ENCODE results near the gene BARHL1.

The BARHL1 gene

GRCh38 chr9:132631280-132631679 lies 48.9 kb downstream of the BARHL1 start:
- no peak overlapping the region for H3K4me3 ChIP-seq (ENCODE audit: control insufficient read depth, low read depth, low read length)
- peak; percentile 11 for TF ChIP-seq CTCF (conservative IDR thresholded peaks at IDR 0.05; ENCODE audit: control insufficient read depth, insufficient read depth, low read depth, low read length)
- DNase-seq (ENCODE audit: low read depth) = peak; percentile 79

- no peak overlapping the region for H3K4me3 ChIP-seq (ENCODE audit: control insufficient read depth, low read depth, low read length)
- DNase-seq (ENCODE audit: low read depth) = no peak
- TF ChIP-seq CTCF (conservative IDR thresholded peaks at IDR 0.05; ENCODE audit: control insufficient read depth, insufficient read depth, low read depth, low read length) = no peak
Observed at GRCh38 chr9:132631685-132632084, 49.3 kb downstream of the BARHL1 start.

- no peak for DNase-seq (ENCODE audit: low read depth)
- no peak for TF ChIP-seq CTCF (conservative IDR thresholded peaks at IDR 0.05; ENCODE audit: control insufficient read depth, insufficient read depth, low read depth, low read length)
Observed at GRCh38 chr9:132632413-132633129, 50.2 kb downstream of the BARHL1 start.

GRCh38 chr9:132634327-132634726 lies 51.9 kb downstream of the BARHL1 start:
- no peak overlapping the region for H3K4me3 ChIP-seq (ENCODE audit: control insufficient read depth, low read depth, low read length)
- DNase-seq (ENCODE audit: low read depth) = no peak
- TF ChIP-seq CTCF (conservative IDR thresholded peaks at IDR 0.05; ENCODE audit: control insufficient read depth, insufficient read depth, low read depth, low read length) = no peak

More at GRCh38 chr9:132632413-132633129, 50.2 kb downstream of the BARHL1 start:
- no peak overlapping the region for H3K4me3 ChIP-seq (ENCODE audit: control insufficient read depth, low read depth, low read length)

GRCh38 chr9:132637351-132637750 lies 54.9 kb downstream of the BARHL1 start:
- TF ChIP-seq CTCF (conservative IDR thresholded peaks at IDR 0.05; ENCODE audit: control insufficient read depth, insufficient read depth, low read depth, low read length) = no peak
- no peak for DNase-seq (ENCODE audit: low read depth)

GRCh38 chr9:132637801-132638200 lies 55.4 kb downstream of the BARHL1 start:
- TF ChIP-seq CTCF (conservative IDR thresholded peaks at IDR 0.05; ENCODE audit: control insufficient read depth, insufficient read depth, low read depth, low read length) = no peak
- DNase-seq (ENCODE audit: low read depth) = no peak
- no peak overlapping the region for H3K4me3 ChIP-seq (ENCODE audit: control insufficient read depth, low read depth, low read length)

More at GRCh38 chr9:132637351-132637750, 54.9 kb downstream of the BARHL1 start:
- no peak overlapping the region for H3K4me3 ChIP-seq (ENCODE audit: control insufficient read depth, low read depth, low read length)

Measured in fibroblast of mammary gland (primary cell).